H1 (cell line): ENCODE measurements around the gene CYB561D2. TPM values are rescaled to one million over a fixed set of nuclear protein-coding genes. Genes with fewer than 3 reads are reported as not detected.
A peak's percentile ranks its signal among the peaks of the same experiment; 100 is the strongest.

Experiments
- CTCF ChIA-PET: fragments of 300-600 bp; sonication (Branson Sonifier 250); formaldehyde crosslinking; loops from one replicate; lab custom pipeline; 2021; ENCODE audit not compliant: partially characterized antibody; lab: Charles Lee
- POLR2A ChIA-PET: fragments of 300-600 bp; sonication (Branson Sonifier 250); formaldehyde crosslinking; loops from one replicate; lab custom pipeline; 2021; ENCODE audit warnings: inconsistent platforms; ENCODE audit not compliant: partially characterized antibody; lab: Charles Lee
- DNase-seq, 2 experiments: peaks; one replicate each; pipeline versions ENCODE4 v3.0.0 to v3.0.0-alpha.2; 2010 to 2022; ENCODE audit warnings: low spot score in 2 of 2, low read depth in 1 of 2, mixed read lengths in 1 of 2
- FAIRE-seq: peaks from 2 replicates; lab custom pipeline; 2011; peaks lifted over from hg19 to GRCh38; lab: Jason Lieb, UNC
- H2AFZ ChIP-seq: 2 replicates; pipeline ENCODE4 v1.8.1; 2012; ENCODE audit warnings: low read length, inconsistent platforms
- H2AK5ac ChIP-seq: 2 replicates; pipeline ENCODE4 v1.6.1; 2013; ENCODE audit warnings: low read depth, low read length
- H2BK120ac ChIP-seq: replicated peaks from 2 replicates; pipeline ENCODE3; 2013; ENCODE audit warnings: low read depth, low read length, inconsistent platforms
- H2BK12ac ChIP-seq: 2 replicates; pipeline ENCODE4 v1.6.1; 2013; ENCODE audit warnings: low read depth, low read length
- H2BK15ac ChIP-seq: 2 replicates; pipeline ENCODE4 v1.6.1; 2013; ENCODE audit warnings: low read length
- H2BK20ac ChIP-seq: 2 replicates; pipeline ENCODE4 v1.6.1; 2013; ENCODE audit warnings: low read length
- H2BK5ac ChIP-seq: 2 replicates; pipeline ENCODE4 v1.6.1; 2013; ENCODE audit warnings: low read depth, low read length
- H3K14ac ChIP-seq: 2 replicates; pipeline ENCODE4 v1.6.1; 2013; ENCODE audit warnings: inconsistent platforms; ENCODE audit not compliant: insufficient read length
- H3K18ac ChIP-seq: 2 replicates; pipeline ENCODE4 v1.6.1; 2013; ENCODE audit warnings: low read length; ENCODE audit errors: extremely low read depth
- H3K23ac ChIP-seq: 2 replicates; pipeline ENCODE4 v1.6.1; 2013; ENCODE audit warnings: inconsistent platforms; ENCODE audit not compliant: insufficient read length
- H3K23me2 ChIP-seq: 2 replicates; pipeline ENCODE4 v1.6.1; 2013; ENCODE audit warnings: low read depth, low read length
- H3K27ac ChIP-seq: 2 replicates; pipeline ENCODE4 v1.6.1; 2011; ENCODE audit warnings: low read depth, low read length, inconsistent platforms
- H3K27me3 ChIP-seq, 4 experiments: replicated peaks in 1 of 4; 1 replicate in 1 of 4; 2 replicates in 3 of 4; pipeline versions ENCODE4 v1.6.1 to v1.8.1; 2011 to 2013; ENCODE audit warnings: low read length in 3 of 4, mild to moderate bottlenecking in 3 of 4, inconsistent platforms in 2 of 4, mixed read lengths in 2 of 4, moderate library complexity in 1 of 4; ENCODE audit not compliant: control insufficient read depth in 3 of 4, insufficient read depth in 3 of 4; ENCODE audit errors: extremely low read depth in 1 of 4
- H3K36me3 ChIP-seq, 4 experiments: 2 replicates each; pipeline versions ENCODE4 v1.6.1 to v1.8.1; 2011 to 2013; ENCODE audit warnings: mild to moderate bottlenecking in 4 of 4, low read length in 3 of 4, moderate library complexity in 2 of 4, control low read depth in 1 of 4, inconsistent platforms in 1 of 4; ENCODE audit not compliant: insufficient read depth in 4 of 4, control insufficient read depth in 2 of 4
- H3K4ac ChIP-seq: replicated peaks from 2 replicates; pipeline ENCODE3; 2013; ENCODE audit warnings: low read length, low read depth, mixed read lengths, inconsistent platforms; ENCODE audit not compliant: insufficient read length
- H3K4me1 ChIP-seq, 4 experiments: replicated peaks in 1 of 4; 1 replicate in 1 of 4; 2 replicates in 3 of 4; pipeline versions ENCODE4 v1.6.1 to v1.8.1; 2011 to 2013; ENCODE audit warnings: low read length in 3 of 4, inconsistent platforms in 2 of 4, mixed read lengths in 1 of 4; ENCODE audit not compliant: insufficient read depth in 4 of 4, control insufficient read depth in 3 of 4
- H3K4me2 ChIP-seq, 2 experiments: 2 replicates each; pipeline versions ENCODE4 v1.6.1 to v1.8.1; 2011 to 2013; ENCODE audit warnings: low read depth in 2 of 2, low read length in 2 of 2, control low read depth in 1 of 2, inconsistent platforms in 1 of 2, mild to moderate bottlenecking in 1 of 2; ENCODE audit not compliant: insufficient read depth in 1 of 2
- H3K4me3 ChIP-seq, 4 experiments: fragments of 200-600, 300-600 bp in 1 of 4; sonication (generic), shearing (Covaris generic), sonication (Bioruptor Twin) in 1 of 4; 2 replicates each; pipeline versions ENCODE4 v1.5.1 to v1.8.1; 2011 to 2016; ENCODE audit warnings: low read length in 4 of 4, low read depth in 3 of 4, control low read depth in 2 of 4, inconsistent platforms in 2 of 4, mild to moderate bottlenecking in 2 of 4, mixed read lengths in 1 of 4, moderate library complexity in 1 of 4; ENCODE audit not compliant: insufficient read depth in 2 of 4; ENCODE audit errors: extremely low read depth in 1 of 4
- H3K56ac ChIP-seq: replicated peaks from 2 replicates; pipeline ENCODE3; 2013; ENCODE audit warnings: low read depth, mild to moderate bottlenecking, mixed read lengths, low read length, inconsistent platforms; ENCODE audit not compliant: insufficient read length
- H3K79me1 ChIP-seq: 2 replicates; pipeline ENCODE4 v1.6.1; 2013; ENCODE audit warnings: low read depth, low read length, control low read depth
- H3K79me2 ChIP-seq, 2 experiments: 2 replicates each; pipeline versions ENCODE4 v1.6.1 to v1.8.1; 2012 to 2013; ENCODE audit warnings: low read length in 2 of 2, mild to moderate bottlenecking in 2 of 2, inconsistent platforms in 1 of 2; ENCODE audit not compliant: insufficient read depth in 2 of 2, control insufficient read depth in 1 of 2
- H3K9ac ChIP-seq, 4 experiments: replicated peaks in 1 of 4; 1 replicate in 1 of 4; 2 replicates in 3 of 4; pipeline versions ENCODE4 v1.6.1 to v1.8.1; 2011 to 2013; ENCODE audit warnings: low read depth in 3 of 4, low read length in 3 of 4, control low read depth in 2 of 4, mild to moderate bottlenecking in 2 of 4, moderate library complexity in 2 of 4, inconsistent platforms in 1 of 4; ENCODE audit errors: extremely low read depth in 1 of 4
- H3K9me3 ChIP-seq, 2 experiments: 2 replicates each; pipeline versions ENCODE4 v1.6.1 to v1.8.1; 2012 to 2013; ENCODE audit warnings: mild to moderate bottlenecking in 2 of 2, moderate library complexity in 2 of 2, control low read depth in 1 of 2, inconsistent platforms in 1 of 2, low read depth in 1 of 2, low read length in 1 of 2, mixed read lengths in 1 of 2; ENCODE audit not compliant: insufficient read depth in 2 of 2
- H4K20me1 ChIP-seq, 2 experiments: replicated peaks in 1 of 2; 2 replicates each; pipeline versions ENCODE3 to v1.8.1; 2011 to 2013; ENCODE audit warnings: inconsistent platforms in 2 of 2, low read length in 2 of 2, mild to moderate bottlenecking in 1 of 2; ENCODE audit not compliant: insufficient read depth in 2 of 2, control insufficient read depth in 1 of 2
- H4K5ac ChIP-seq: 2 replicates; pipeline ENCODE4 v1.6.1; 2013; ENCODE audit warnings: low read length, low read depth, mixed read lengths, inconsistent platforms; ENCODE audit not compliant: insufficient read length
- H4K8ac ChIP-seq: 2 replicates; pipeline ENCODE4 v1.8.0; 2013; ENCODE audit warnings: mild to moderate bottlenecking, moderate library complexity, low read length, inconsistent platforms; ENCODE audit not compliant: insufficient read depth; ENCODE audit errors: extremely low read depth
- H4K91ac ChIP-seq: replicated peaks from 2 replicates; pipeline ENCODE3; 2013; ENCODE audit warnings: low read length, mixed read lengths, inconsistent platforms; ENCODE audit not compliant: insufficient read length
- HDAC6 ChIP-seq: IDR thresholded peaks from one replicate; pipeline ENCODE4 v1.7.1; 2012; ENCODE audit warnings: low read depth, mild to moderate bottlenecking, inconsistent platforms, low read length, moderate library complexity
- KDM1A ChIP-seq: fragments of 200-600, 300-600 bp; sonication (generic); IDR thresholded peaks from 2 replicates; pipeline ENCODE4 v1.7.1; 2016; ENCODE audit warnings: mild to moderate bottlenecking, low read length, borderline replicate concordance
- MAX ChIP-seq: IDR thresholded peaks from 2 replicates; pipeline ENCODE4 v1.6.1; 2012; ENCODE audit warnings: inconsistent platforms
- NANOG ChIP-seq: IDR thresholded peaks from 2 replicates; pipeline ENCODE4 v1.6.1; 2011; ENCODE audit warnings: low read length, low read depth, mild to moderate bottlenecking, inconsistent platforms; ENCODE audit not compliant: insufficient read depth, poor library complexity, severe bottlenecking
- PHF8 ChIP-seq: fragments of 200-600 bp; sonication (generic); conservative IDR thresholded peaks from 2 replicates; pipeline ENCODE4 v1.7.1; 2012; ENCODE audit warnings: low read depth, mild to moderate bottlenecking, inconsistent platforms, low read length, moderate library complexity
- RAD21 ChIP-seq, 2 experiments: IDR thresholded peaks in 1 of 2; conservative IDR thresholded peaks in 1 of 2; 2 replicates each; pipeline ENCODE4 v1.6.1; 2011; ENCODE audit warnings: low read depth in 2 of 2, low read length in 2 of 2, improper control_type of control experiment in 1 of 2, inconsistent platforms in 1 of 2, mild to moderate bottlenecking in 1 of 2, moderate library complexity in 1 of 2
- RXRA ChIP-seq: IDR thresholded peaks from 2 replicates; pipeline ENCODE4 v1.6.1; 2011; ENCODE audit warnings: low read depth, mild to moderate bottlenecking, low read length, moderate library complexity; ENCODE audit not compliant: insufficient read depth
- SIRT6 ChIP-seq: IDR thresholded peaks from one replicate; pipeline ENCODE4 v1.7.1; 2012; ENCODE audit warnings: low read length, inconsistent platforms
- SP2 ChIP-seq: IDR thresholded peaks from 2 replicates; pipeline ENCODE4 v1.6.1; 2012; ENCODE audit warnings: mild to moderate bottlenecking, low read length, inconsistent platforms
- SUZ12 ChIP-seq: fragments of 200-600 bp; sonication (generic); IDR thresholded peaks from 2 replicates; pipeline ENCODE4 v1.6.1; 2012; ENCODE audit warnings: mild to moderate bottlenecking, inconsistent platforms, low read length, moderate library complexity, mixed read lengths
- TAF7 ChIP-seq: optimal IDR thresholded peaks from 2 replicates; pipeline ENCODE3; 2011; ENCODE audit warnings: low read depth, mild to moderate bottlenecking, inconsistent platforms, low read length, moderate library complexity, borderline replicate concordance
- TBP ChIP-seq: IDR thresholded peaks from 2 replicates; pipeline ENCODE4 v1.6.1; 2011; ENCODE audit warnings: low read depth, low read length, improper control_type of control experiment
- WGBS, 2 experiments: shearing (Covaris generic) in 1 of 2; methylation state at CpG; one replicate each; pipeline versions ENCODE4 v1.1.6 to v1.1.7; 2013 to 2015; ENCODE audit warnings: low lambda C conversion rate in 2 of 2, mixed read lengths in 2 of 2, inconsistent platforms in 1 of 2, low coverage in 1 of 2, missing lambda C conversion rate in 1 of 2; ENCODE audit not compliant: insufficient replicate concordance in 2 of 2, insufficient coverage in 1 of 2, insufficient read length in 1 of 2; ENCODE audit errors: extremely low coverage in 1 of 2, missing lambda C conversion rate in 1 of 2; 5-methylcytosine and 5-hydroxymethylcytosine counted together
- polyA plus RNA-seq, 7 experiments: library from polyadenylated mRNA; depleted of rRNA in 3 of 7; stranded (reverse) in 5 of 7; unstranded in 2 of 7; fragments of >200 nt in 5 of 7; fragments of 200-250 nt in 2 of 7; gene quantifications; 1 replicate in 5 of 7; 2 replicates in 1 of 7; 4 replicates in 1 of 7; pipeline versions ENCODE4 v1.2.1 to v1.2.3, GENCODE V29; 2011 to 2013; ENCODE audit warnings: missing spikeins in 2 of 7, mixed read lengths in 2 of 7
- total RNA-seq: library from RNA; stranded (reverse); fragmentation: NEBNext Ultra II Directional; extraction: Animal tissue kit (Norgen Biotek cat#: 25700); gene quantifications from 2 replicates; pipeline ENCODE4 v1.2.1, GENCODE V29; 2021

The CYB561D2 gene
- total and polyA plus RNA-seq, 2 of the 8 experiments (the other 6 are each of a cell fraction or from before 2014, with no cell fraction given): 9.8 to 34.0 TPM

- H2BK5ac ChIP-seq: no peak overlapping the region
- H3K4ac ChIP-seq: no peak overlapping the region
- no peak overlapping the region for H2BK12ac ChIP-seq
- no peak overlapping the region for H4K91ac ChIP-seq
- no peak overlapping the region for H2BK15ac ChIP-seq
- FAIRE-seq: no peak
- peaks cover 16% of the 10 kb centered on the region for H3K79me1 ChIP-seq
- POLR2A ChIA-PET: interaction anchor here (2.0 kb wide), 1 partner anchor 11 kb away, joined by 6 read pairs; no protein-coding TSS in a partner anchor
- no peak overlapping the region for H2AK5ac ChIP-seq
- H3K27me3 ChIP-seq: no peaks in the 10 kb centered on the region; a peak in 1 of 7 replicates
- no peak overlapping the region for H3K27ac ChIP-seq
- H3K9me3 ChIP-seq: no peaks in the 10 kb centered on the region
- H3K79me2 ChIP-seq: peaks cover 0 to 26% of the 10 kb centered on the region in 2 experiments; a peak in 2 of 4 replicates
- H3K23ac ChIP-seq: no peak overlapping the region
- peak overlapping the region; percentile 36 for H4K8ac ChIP-seq
- peaks cover 3 to 10% (median 5%) of the 10 kb centered on the region in 4 experiments; a peak in 5 of 8 replicates for H3K36me3 ChIP-seq
- no peak overlapping the region for H3K56ac ChIP-seq
- peaks cover 9 to 24% of the 10 kb centered on the region in 2 experiments for H4K20me1 ChIP-seq
- no peak overlapping the region for H2AFZ ChIP-seq
- no peak overlapping the region for H2BK120ac ChIP-seq
- H3K23me2 ChIP-seq: peaks cover 10% of the 10 kb centered on the region; the same call in 1 of the 2 replicates
- H3K4me1 ChIP-seq: peaks cover 0 to 16% (median 8%) of the 10 kb centered on the region in 4 experiments; a peak in 6 of 7 replicates
- H3K4me3 ChIP-seq: peak overlapping the region; percentile 75 to 85 (median 83)
- H3K4me2 ChIP-seq: peak overlapping the region; percentile 72 to 87
- no peak overlapping the region for H3K18ac ChIP-seq
- no peak overlapping the region for H3K14ac ChIP-seq
- CTCF ChIA-PET: interaction anchor here (1.1 to 6.6 kb wide), 4 partner anchors 11 to 186 kb away, joined by 4 to 47 read pairs (median 22); partner anchors contain the start of gene ZMYND10
- no peak for DNase-seq
- no peak overlapping the region for H2BK20ac ChIP-seq
- H3K9ac ChIP-seq: peak overlapping the region; percentile 36 to 88 (median 70); a peak in 5 of 7 replicates
- 89% methylated on average over 24 of the region's 24 CpGs; no CpG with 5 or more reads in 1 of the 2 experiments for WGBS, 2 experiments
- no peak overlapping the region for H4K5ac ChIP-seq
- TF ChIP-seq HDAC6 (no peak), RXRA (no peak), TBP (no peak), KDM1A (no peak), NANOG (no peak), PHF8 (no peak), MAX (no peak), SP2 (no peak), TAF7 (no peak), SIRT6 (no peak), RAD21 (IDR thresholded peaks at IDR 0.05 in 1 of 2, conservative IDR thresholded peaks at IDR 0.05 in 1 of 2; ENCODE audit: low read depth in 2 of 2, low read length in 2 of 2) (no peak), SUZ12 (no peak)
Measured at GRCh38 chr3:50358355-50358910, 7.8 kb downstream of the CYB561D2 start.
